Skin of body (tissue), 2 donors: Measurements from ENCODE around the gene APEX2. TPM values are rescaled to one million over a fixed set of nuclear protein-coding genes. Genes with fewer than 3 reads are reported as not detected.
A peak's percentile ranks its signal among the peaks of the same experiment; 100 is the strongest.
"Not testable (repeated sequence)": the region's sequence is repeated elsewhere in the genome, so short reads cannot be mapped to it uniquely, and the experiment has no call there.

Experiments
- DNase-seq: peaks from one replicate; lab custom pipeline; 2025; lab: John Stamatoyannopoulos, UW
- total RNA-seq: library from RNA; depleted of rRNA; stranded (reverse); fragments of >200 nt; gene quantifications from one replicate; pipeline ENCODE4 v1.2.3, GENCODE V29; 2014

Gene APEX2
- total RNA-seq, 1 donor from 2014 or later = 5.3 TPM

DNA sequence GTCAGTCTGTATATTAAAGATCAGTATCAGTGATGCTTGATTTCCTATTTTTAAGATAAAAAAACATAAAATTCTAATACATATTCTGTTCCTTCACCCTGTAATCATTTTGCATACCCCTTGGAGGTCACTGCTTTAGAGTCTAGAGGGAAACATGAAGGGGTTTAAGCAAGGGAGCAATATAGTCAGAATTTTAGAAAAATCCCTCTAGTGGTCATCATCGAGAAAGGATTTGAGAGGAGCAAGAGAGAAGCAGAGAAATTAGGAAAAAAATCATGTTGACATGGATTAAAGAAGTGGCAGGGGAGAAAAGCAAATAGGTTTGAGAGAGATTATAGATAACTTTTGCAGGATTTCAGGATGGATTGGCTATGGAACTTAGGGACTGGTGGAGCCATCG lies 11.1 kb downstream of the APEX2 start:
- DNase-seq = no peak

DNA sequence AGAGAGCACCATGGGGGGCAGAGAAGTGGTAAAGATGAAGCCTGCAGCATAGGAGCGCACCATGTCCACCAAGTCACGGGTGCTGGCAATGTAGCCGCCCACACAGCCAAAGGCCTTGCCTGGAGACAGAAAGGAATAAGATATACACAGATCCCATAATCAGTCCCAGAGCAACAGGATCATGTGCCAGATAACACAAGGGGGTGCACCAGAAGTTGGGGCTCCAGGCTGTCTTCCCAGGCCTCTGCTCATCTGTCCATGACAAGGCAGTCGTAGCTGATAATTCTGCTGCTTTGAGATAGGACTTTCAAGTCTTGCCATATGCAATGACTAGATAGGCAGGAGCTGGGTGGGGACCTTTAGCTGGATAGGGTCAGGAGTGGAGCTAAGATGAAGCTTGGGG lies 14.7 kb downstream of the APEX2 start:
- no peak for DNase-seq

DNA sequence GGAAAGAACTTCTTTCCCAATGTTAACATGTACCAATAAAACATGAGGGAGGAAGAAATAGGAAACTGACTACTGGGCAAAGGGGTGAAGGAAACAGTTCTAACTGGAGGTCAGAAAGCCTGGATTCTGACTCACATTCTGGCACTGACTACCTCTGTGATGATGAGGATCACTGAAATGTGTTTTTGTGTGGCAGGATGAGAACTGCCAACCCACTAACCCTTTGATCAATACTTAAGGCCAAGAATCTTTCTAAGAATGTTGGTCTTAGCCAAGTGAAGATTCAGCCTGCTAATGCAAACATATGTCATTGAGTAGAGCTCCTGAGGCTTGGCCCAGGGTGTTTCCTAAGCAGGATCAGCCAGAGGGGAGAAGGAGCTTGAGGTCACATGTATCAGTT lies 26.0 kb downstream of the APEX2 start:
- DNase-seq = no peak

DNA sequence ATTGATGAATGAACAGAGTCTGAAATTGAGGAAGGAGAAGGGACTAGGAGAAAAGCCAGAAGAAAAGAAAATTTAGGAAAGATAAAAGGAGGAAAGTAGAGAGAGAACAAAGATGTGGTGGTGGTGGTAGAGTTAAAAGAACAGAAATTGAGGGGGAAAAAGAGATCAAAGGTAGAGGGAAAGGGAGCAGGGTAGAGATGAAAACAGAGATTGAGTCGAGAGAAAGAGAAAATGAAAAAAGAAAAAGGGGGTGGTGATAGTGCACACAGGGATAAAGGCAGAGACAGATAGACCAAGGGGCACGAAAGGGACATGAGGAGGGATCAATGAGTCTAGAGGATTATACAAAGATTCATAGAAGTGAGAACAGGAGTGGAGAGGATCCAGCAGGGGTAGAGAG lies 26.7 kb downstream of the APEX2 start:
- DNase-seq = no peak

DNA sequence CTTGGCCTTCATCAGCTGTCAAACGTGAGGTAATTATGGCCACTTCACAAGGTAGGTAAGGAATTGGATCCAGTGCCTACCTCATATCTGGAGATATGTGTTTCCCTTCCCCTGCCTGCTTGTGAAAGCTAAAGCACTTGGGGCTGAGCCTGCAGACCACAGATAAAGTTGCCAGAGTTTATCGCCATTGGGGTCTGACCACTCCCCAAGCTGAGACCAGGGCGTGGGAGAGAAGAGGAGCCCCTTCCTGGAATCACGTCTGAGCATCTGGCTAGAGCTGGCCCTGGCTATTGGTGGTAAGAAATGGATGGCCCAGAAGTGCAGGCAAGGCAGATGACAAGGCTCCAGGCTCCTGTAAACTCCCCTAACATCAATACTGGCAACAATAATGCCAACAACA lies 27.9 kb downstream of the APEX2 start:
- no peak for DNase-seq

DNA sequence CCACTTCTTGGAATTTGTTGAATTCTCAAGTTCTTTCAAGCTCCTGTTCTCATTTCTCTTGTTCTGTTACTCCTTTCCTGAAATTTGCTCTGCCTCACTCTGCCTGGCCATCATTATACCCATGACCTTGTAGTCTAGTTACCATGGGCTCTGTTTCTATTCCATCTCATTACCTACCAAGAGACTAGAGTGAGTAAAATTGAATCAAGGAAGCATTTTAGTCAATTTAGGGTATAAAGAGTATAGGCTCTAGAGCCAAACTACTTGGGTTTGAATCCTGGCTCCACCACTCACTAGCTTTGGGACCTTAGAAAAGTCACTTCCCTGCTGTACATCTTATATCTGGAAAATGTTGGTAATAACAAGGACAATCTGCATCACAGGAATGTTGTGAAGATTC lies 28.4 kb downstream of the APEX2 start:
- no peak for DNase-seq

DNA sequence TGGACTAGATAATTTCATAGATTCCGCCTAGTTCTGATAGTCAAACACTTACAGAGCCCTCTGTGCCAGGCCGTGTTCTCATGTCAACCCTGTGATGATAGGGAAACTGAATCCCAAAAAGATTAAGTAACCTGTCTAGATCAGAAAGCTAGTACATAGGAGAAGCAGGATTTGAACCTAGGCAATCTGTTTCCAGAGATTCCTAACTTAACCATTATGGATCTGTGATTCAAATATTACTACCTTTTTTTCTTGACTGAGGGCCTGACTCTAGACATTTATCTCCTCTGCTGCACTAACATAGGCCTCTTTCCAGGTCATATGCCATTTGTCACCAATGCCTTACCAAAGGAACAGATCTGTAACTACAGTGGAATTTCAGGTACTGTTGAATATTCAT lies 29.1 kb downstream of the APEX2 start:
- DNase-seq = no peak

DNA sequence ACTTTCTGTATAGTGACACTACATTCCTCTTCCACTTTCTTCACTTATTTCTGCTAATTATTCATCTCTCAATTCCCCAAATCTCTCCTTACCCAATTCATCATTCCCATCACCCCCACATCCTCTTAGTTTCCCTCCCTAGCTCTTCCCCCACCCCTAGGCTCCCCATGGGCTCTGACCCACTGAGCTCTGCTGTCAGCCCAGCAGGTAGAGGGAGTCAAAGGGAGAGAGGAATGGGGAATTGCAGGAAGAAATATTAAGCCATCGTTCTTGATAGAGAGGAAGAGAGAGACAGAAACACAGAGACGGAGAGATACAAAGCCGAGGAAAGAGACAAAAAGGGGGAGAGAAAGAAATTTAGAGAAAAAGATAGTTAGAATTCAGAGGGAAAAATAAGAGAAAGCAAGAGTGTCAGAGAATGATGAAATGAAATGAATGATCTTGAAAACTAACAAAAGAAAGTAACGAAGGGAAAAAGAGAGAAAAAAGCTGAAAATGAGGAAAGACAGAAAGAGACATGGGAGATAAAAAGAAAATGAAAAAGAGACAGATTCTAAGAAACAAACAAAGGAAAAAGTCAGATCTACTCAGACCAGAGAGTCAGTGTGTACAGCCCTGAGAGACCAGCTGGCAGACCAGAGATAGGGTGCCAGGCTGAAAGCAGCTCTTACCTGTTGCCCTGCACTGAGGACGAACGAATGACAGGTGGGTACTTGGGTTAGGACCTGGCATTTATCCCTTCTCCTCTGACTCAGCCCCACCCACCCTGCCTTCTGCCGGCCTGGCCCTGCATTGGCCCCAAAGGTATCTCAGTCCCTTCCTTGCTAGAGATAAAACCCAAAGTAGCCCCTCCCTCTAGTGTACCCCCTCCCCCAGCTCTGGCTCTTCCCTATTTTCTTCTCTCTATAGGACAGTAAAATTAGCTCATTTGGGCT lies 30.4 kb downstream of the APEX2 start, which contains the start of gene ALAS2:
TSS of gene ALAS2 (minus strand) at position 707 of the 935 bp plus-strand sequence. CDS start 4,977 bp downstream, outside the sequence.
- no peak for DNase-seq

DNA sequence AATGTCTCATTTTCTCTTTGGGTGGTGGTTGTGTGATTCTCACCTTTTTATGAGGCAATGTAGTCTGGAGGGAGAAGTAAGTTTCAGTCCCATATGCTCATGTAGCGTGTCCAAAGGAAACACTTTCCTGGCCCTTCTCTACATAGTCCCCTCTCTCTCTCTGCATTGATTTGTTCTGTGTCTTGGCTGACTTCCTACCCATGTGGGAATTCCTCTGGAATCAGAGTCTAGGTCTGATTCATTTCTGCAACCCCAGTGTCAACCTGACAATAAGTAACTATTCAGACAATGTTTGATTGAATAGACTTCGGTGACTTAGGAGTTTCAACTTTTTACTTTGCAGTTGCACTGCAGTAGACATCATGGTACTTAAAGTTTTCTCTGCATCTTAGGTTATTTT lies 33.3 kb downstream of the APEX2 start:
- no peak for DNase-seq

DNA sequence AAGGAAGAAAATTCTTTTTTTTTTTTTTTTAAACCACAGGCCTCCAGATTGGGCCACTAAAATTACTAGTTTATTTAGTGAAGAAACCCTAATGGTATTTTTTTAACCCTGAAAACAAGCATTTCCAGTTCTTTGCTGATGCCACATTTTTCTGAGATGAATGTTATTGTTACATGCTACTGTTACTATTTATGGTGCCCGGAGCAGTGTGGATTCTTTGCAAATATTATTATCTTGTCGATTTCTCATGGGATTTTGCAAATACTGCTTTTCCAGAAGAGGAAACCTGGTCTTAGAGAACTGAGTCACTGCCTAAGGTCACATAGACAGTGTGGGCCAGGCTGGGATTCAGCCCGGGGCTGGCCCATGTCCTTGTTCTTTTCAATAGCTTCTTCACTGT lies 39.3 kb downstream of the APEX2 start:
- no peak for DNase-seq

DNA sequence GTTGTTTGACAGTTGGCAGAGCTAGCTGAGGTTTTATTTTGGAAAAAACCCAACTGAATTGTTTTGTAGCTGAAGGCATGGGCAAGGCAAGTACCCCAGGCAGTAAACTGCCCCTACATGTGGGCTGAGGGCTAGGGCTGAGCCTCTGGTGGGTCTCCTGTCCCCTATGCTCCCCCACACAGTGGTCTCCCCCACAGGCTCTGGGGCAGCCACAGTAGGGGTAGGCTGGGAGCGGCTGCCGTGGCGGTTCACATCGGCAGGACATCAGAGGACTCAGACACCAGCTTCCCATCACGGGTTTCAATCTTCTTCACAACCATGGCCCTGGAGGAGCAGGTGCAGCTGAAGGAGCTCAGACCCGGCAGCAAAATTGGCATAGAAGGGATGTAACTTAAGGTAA lies 41.4 kb downstream of the APEX2 start:
- no peak for DNase-seq

DNA sequence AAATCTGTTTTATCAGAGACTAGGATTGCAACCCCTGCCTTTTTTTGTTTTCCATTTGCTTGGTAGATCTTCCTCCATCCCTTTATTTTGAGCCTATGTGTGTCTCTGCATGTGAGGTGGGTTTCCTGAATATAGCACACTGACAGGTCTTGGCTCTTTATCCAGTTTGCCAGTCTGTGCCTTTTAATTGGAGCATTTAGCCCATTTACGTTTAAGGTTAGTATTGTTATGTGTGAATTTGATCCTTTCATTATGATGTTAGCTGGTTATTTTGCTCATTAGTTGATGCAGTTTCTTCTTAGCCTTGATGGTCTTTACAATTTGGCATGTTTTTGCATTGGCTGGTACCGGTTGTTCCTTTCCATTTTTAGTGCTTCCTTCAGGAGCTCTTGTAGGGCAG lies 50.4 kb downstream of the APEX2 start:
- DNase-seq = not testable (repeated sequence)

DNA sequence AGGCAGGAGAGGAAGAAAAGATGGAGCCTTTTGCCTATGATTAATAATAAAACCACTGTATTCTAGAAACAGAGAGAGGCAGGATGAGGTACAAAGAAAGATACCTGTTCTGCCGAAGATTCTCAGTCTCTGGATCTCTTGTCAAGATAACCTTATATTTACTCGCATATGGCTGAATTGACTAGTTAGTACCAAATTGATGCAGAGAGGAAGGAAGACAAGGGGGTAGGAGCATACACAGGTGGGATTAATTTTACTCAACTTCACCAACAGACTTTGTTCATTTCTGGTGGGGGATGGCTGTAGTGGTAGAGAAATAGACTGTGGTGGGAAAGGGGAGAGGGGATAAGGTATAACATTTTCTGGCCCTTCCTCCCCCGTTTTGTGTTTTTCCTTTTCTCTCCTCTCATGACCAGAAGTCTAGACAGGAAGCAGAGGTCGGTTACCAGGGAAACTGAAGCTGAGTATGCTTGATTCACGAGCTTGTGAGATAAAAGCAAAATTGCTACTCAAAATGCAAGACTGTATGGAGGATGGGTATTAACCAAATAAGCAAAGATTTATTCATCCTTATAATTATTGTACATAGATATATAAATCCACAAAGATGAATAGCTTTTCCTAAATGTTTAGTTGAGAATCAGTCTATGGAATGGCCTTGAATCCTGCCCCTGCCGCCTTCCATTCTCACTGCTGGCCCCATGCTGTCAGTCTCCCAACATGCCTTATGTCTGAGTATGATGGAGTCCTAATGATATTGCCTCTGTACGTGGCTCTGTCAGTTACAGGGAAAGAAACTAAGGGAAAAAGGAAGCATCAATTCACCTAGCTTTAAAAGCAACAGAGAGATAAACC lies 56.9 kb downstream of the APEX2 start:
- no peak for DNase-seq

DNA sequence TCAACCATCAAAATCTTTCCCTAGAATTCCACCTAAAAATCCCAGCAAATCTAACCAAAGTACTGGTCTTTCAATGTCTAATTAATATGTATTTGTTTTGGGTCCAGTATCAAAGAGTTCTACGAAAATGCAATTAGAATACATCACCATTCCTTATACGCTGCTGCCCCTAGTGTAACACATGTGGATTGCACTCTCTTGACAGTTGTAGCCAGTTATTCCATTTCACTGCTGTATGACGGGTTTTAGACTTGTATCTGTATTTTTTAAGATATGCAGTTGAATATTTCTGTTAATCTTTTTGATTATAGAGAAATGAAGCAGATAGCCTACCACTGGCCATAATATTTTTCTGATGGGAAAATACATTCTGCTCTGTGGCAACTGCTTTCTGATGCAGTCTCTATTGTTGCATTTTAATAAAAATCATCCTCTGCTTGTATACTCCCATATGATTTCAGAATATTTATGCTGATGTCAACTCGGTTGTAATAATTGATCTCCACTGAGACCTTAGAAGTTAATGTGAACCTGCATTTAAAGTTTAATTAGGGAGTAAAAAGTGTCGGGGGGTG lies 57.6 kb downstream of the APEX2 start:
- DNase-seq = peak; percentile 23

Other genes starting within 250 kb of the APEX2 start
- 0.10 TPM for gene ITIH6, start 202.1 kb upstream of the APEX2 start, total RNA-seq
- 281 TPM for gene MAGED2, start 192.6 kb upstream of the APEX2 start, total RNA-seq
- 45.1 TPM for gene TRO, start 79.5 kb upstream of the APEX2 start, total RNA-seq
- gene PFKFB1, start 6.2 kb upstream of the APEX2 start, total RNA-seq = 3.3 TPM
- 164 TPM for gene ALAS2, start 30.6 kb downstream of the APEX2 start, total RNA-seq
- gene PAGE2B, start 74.7 kb downstream of the APEX2 start, total RNA-seq = 0.49 TPM
- gene PAGE2, start 88.7 kb downstream of the APEX2 start, total RNA-seq = not detected
- gene PAGE5, start 220.0 kb downstream of the APEX2 start, total RNA-seq = not detected